ENCODE data around the gene CUEDC1.

CUEDC1 gene

DNA sequence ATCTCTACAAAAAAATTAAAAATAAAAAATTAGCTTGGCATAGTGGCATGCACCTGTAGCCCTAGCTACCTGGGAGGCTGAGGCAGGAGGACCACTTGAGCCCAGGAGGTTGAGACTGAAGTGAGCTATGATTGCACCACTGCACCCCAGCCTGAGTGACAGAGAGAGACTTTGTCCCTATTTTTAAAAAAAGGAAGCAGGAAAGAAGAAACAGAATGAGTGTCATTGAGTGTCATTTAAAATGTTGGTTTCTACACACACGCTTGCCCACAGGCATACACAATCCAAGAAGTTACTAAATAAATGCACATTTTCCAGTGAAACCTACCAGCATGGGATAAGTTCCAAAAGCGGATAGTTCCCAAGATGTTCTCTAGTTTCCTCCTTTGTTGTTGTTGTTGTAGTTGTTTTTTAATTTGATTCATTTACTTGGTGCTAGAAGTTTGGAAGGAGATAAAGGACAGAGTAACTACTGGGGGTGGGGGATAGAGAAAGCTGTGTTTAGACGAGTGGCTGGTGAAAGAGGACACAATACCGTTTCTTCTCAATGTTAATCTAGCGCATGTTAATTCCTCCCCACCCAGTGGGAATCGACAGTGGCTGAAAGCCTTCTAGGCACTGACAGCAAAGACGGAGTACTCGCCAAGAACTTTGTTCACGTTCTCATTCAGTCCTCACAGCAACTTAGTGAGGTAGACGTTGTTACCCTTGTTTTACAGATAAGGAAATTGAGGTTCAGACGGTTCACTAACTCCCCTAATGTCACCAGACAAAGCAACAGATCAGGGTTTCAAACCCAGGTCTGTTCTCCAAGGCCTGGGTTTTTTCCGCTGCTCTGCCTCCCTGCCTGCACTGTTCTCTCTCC lies 122.7 kb downstream of the CUEDC1 start:
- DNase-seq: no peak

DNA sequence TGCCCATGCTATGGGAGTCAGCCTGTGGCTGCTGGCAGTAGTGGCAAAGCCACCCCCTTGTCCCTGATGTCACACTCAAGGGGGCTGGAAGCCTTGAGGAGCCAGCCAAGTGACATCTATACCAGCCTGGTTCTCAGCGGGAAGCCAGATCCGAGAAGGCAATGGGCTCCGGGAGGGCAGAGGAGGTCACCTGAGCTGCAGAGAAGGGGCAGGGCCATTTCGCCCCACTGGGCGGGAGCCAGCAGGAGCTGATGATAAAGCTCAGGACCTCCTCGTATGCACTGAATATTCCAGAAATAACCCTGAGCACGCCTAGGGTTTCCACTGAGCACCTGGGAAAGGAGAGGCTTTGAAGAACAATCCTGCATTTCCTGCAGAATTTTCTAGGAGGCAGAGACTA lies 124.3 kb downstream of the CUEDC1 start:
- DNase-seq: no peak

DNA sequence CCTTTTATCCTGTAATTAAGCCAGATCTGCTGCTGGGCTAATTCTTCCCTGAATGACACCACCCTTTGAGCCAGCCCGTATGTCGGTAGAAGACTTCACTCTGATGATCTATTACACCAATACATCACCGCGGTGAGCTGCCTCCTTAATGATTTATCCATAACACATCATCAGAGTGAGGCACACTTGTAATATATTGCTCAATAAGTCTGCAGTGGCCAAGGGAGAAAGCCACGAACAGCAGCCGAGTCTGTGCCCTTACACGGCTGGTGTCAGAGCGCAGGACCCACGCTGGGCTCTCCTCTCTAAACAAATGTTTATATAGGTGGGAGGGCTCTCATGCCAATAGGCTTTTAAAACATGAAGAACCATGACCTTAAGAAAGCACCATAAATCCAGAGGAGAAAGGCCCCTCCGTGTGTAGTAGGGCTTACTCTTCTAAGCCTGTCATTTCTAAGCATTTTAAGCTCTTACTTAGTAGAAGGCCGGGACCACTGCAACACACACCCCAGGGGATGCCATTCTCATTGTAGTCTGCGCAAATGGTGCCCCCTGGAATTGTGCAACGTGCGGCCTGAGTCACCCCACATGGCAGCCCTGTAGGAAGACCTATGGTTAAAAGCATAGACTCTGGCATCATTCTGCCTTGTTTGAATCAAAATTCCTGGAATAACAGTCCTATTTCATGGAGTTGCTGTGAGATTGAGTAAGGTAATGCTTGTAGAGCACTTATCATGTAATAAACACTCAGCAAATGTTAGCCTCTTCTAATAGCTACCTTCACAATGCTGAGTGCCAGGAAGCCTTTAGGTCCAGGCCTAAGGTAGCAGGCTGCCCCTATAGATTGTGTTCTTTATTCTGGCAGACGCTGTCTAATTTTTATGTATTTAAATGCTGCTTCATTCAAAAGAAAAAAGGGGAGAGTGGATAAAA lies 131.5 kb downstream of the CUEDC1 start:
- DNase-seq: peak; percentile 43

DNA sequence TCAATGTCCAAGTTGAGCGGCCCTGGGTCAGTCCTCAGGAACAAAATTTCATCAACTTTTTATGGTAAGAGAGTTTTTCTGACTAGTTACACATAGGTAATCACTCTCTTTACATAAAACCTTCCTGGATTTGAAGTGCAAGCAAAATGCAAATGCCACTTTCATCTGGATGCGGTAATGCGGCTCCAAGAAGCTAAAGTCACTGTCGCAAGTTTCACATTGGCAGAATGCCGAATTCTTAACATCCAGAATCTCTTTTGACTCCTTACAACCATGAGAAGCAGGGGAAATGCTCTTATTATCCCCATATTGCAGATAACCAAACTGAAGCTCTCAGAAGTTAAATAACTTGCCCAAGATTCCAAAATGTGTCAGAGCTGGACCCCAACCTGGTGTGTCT lies 135.3 kb downstream of the CUEDC1 start:
- no peak for DNase-seq

DNA sequence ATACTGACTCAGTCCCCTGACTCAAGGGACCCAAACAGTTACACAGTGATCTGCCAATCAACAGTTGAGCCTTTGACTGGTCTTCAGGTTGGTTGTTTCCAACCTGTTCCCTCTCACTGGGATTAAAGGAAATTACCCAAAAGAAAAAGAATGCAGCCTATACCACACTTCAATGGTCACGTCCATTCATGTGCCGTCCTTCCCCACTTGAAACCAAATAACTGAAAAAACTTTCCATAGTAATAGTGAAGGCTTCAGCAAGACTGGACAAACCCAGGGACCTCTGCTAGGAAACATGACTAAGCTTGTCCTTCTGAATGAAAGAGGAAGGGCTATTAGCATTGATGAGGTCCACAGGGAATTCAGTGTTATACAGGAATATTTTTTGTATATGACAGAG lies 135.9 kb downstream of the CUEDC1 start:
- no peak for DNase-seq

DNA sequence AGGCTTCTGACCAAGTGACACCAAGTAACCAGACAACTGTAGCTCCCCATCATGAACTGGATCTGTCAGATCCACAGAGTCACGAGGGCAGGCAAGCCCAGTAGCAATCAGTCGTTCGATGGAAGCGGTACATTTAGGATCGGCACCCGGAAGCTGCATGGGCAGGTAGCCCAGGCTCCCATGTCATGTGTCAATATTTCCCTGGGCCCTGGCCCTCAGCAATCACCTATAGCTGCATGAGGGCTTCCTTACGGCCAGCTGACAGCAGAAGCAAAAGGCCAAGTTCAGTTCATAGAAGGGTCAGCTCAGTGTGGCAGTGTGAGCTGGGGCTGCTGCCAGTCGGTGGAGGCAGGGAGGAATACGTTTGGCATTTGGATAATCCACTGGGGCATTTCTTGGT lies 137.1 kb downstream of the CUEDC1 start:
- no peak for DNase-seq

DNA sequence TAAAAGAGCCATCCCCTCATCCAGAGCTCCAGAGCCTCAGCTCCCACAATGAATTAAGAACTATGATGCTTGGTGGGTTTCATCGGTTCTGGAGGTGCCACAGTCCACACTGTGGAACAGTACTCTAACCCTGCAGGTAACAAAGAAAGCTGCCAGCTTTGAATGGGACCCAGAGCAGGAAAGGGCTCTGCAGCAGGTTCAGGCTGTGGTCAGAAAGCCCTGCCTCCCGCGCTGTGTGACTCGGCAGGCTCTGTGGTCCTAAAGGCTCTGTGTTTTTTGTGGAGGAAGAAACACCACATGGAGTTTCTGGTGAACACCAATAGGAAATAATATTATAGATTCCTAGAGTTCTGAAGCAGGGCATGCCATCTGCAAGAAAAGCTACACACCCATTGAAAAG lies 137.9 kb downstream of the CUEDC1 start:
- no peak for DNase-seq

DNA sequence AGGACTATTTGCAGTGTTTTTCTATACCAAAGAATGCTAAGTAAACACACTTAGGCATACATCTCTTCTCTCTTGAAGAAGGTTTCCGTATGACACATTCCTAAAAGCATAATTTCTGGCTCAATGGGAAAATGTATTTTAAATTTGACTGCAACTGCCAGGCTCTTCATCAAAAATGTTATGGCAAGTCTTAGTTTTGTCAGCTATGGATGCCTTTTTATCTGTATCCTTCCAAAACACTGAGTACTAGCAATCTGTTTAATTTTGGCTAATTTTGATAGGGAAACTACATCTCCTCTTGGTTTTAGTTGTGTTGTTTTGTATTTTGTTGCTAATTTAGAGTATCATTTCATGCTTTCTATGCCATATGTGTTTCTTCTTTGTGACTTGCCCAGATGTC lies 140.8 kb downstream of the CUEDC1 start:
- no peak for DNase-seq

DNA sequence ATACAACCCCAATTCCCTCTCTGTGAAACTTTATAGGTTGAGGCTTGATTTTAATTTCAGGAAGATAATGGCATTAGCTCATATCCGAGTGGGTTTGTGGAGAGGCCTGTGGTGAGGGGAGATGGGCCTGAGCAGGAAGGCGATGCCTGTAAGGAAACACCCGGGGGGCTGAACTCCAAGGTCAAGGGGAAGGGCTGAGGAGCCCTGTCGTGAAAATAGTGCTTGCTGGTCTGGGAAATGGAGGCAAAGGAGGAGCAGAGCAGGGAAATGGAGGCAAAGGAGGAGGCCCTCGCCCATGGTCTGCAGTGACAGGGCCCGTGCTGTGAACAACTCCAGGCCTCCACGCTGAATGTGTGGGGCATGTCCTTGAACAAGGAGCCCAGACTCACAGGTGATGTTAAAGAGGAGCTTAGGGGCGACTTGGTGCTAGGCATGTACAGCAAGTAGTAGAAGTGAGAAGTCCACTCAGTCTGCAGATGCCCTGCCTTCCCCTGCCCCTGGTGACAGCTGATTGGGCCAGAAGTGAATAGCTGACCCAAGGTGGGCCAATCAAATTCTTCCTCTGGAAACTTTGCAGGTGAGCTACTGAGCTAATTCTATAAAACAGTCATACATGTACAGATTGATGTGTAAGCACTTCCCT lies 143.5 kb downstream of the CUEDC1 start:
- peak; percentile 67 for DNase-seq

Data from COR-L47 (cell line).